GM10847 (cell line): ENCODE results near the gene MYBPC3.

ENCODE experiments used
- POLR2A ChIP-seq: IDR thresholded peaks from 2 replicates; pipeline ENCODE4 v1.6.1; 2011; ENCODE audit not compliant: insufficient read length; ENCODE audit errors: extremely low read depth

MYBPC3 gene

GRCh38 chr11:47390422-47390760, 37.9 kb upstream of the MYBPC3 start:
- TF ChIP-seq POLR2A: no peak

GRCh38 chr11:47389577-47390421, 37.3 kb upstream of the MYBPC3 start:
- no peak for TF ChIP-seq POLR2A

- no peak for TF ChIP-seq POLR2A
Measured at GRCh38 chr11:47388697-47389576, 36.4 kb upstream of the MYBPC3 start.

- no peak for TF ChIP-seq POLR2A
Measured at GRCh38 chr11:47387944-47388696, 35.6 kb upstream of the MYBPC3 start.

DNA sequence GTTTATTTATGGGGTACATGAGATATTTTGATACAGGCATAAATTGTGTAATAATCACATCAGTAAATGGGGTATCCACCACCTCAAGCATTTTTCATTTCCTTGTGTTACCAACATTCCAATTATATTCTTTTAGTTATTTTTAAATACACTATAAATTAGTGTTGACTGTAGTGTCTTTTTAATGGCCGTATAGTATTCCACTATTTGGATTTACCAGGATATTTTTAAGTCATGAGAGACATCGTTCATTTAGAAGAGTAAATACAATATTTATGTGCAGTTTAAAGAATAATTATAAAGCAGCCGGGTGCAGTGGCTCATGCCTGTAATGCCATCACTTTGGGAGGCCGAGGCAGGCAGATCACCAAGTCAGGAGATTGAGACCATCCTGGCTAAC, 32.0 kb upstream of the MYBPC3 start:
- no peak for TF ChIP-seq POLR2A

DNA sequence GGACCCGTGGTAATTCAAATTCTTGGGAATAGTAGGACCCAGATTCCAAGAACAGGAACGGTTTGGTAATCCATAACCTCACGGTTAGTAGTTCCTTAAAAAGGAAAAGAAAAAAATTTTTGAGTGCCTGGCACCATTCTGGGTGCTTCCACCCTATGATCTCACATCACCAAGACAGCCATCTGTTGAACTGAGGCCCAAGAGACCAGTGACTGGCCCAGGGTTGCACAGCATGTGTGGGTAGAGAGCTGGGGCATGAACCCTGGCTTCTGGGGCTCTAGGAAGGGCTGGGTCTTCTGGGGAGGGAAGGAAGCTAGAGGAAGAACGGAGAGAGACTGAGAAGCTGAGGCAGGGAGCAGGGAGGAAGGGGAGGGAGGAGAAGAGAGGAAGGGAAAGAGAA, 30.6 kb upstream of the MYBPC3 start:
- no peak for TF ChIP-seq POLR2A

DNA sequence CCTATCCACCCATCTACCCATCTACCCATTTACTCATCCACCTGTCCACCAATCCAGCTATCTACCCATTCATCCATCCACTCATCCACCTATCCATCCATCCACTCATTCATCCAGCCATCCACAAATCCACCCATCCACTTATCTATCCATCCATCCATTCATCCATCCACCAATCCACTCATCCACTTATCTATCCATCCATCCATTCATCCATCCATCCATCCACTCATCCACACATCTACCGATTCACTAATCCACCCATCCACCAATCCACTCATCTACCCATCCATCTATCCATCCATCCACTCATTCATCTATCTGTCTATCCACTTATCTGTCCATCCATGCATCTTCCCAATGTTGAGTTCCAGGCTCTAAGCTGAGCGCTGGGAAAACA, 27.6 kb upstream of the MYBPC3 start:
- TF ChIP-seq POLR2A: no peak

DNA sequence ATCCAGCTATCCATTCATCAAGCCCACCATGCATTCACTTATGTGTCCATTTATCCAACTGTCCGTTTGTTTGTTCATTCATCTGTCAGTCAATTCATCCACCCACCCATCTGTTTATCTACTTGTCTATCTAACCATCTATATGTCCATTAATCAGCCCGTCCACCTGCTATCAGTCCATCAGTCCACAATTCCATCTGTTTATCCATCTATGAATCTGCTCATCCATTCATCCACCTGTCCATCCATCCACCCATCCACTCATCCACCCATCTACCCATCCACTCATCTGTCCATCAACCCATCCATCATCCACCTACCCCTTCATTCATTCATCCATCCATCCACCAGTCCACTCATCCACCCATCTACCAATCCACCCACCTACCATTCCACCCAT, 26.8 kb upstream of the MYBPC3 start:
- TF ChIP-seq POLR2A: no peak

GRCh38 chr11:47378836-47379170, 26.3 kb upstream of the MYBPC3 start:
- TF ChIP-seq POLR2A: no peak

DNA sequence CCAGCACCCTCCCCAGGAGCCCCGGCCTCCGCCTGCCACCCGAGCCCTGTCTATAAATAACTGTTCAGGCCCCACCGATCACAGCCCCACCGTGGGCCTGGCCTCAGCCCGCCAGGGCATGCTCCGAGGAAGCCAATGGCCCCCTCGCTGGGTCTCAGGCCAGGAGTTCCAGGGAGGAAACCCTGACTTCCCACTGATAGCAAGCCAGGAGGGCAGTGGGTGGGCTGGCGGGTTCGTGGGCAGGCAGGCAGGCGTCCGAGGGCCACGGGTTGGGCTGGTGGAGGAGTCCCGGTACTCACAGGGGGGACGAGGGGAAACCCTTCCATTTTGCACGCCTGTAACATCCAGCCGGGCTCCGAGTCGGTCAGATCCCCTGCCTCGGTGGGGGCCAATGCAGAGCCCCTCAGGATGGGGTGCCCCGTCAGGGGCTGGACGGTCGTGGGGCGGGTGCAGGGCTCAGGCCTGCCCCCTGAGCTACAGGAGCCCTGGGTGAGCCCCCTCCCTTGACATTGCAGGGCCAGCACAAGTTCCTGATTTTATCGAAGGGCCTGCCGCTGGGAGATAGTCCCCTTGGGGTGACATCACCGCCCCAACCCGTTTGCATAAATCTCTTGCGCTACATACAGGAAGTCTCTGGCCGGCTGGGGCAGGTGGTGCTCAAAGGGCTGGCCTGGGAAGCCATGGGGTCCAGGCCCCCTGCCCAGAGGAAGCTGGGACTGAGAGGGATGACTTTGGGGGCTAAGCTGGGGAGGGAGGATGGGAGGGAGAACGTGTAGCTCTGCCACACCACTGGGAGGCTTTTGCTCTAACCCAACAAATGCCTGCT, 25.7 kb upstream of the MYBPC3 start, which contains the start of gene SPI1:
Gene SPI1, minus strand, starts transcription at position 538 of the 826 bp plus-strand sequence. Its CDS starts 194 bp downstream, at position 344.
- peak; percentile 57 for TF ChIP-seq POLR2A

DNA sequence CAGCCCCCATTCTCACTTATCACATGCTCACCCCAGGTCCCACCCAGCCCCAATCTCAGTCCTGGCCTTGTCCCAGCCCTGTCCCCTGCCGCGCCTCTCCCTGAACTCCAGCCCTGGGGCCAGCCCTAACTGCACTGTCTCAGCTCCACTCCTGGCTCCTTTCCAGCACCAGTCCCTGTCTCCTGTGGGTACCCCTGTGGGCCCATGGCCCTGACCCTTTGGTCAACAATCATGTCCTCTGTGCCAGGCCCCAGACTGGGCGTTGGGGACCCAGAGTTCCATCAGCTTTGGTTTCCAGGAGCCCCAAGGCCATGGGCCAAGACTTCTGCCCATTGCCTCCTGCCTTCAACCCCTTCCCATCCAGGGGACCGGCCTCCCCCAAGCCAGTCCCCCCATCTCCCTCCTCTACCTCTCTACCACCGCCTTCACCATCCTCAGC, 25.1 kb upstream of the MYBPC3 start:
- TF ChIP-seq POLR2A: no peak

- TF ChIP-seq POLR2A: no peak
Measured at GRCh38 chr11:47376525-47377371, 24.2 kb upstream of the MYBPC3 start.

- no peak for TF ChIP-seq POLR2A
Measured at GRCh38 chr11:47376107-47376524, 23.6 kb upstream of the MYBPC3 start.
